ENCODE measurements around the gene ADARB1.

The ADARB1 gene

DNA sequence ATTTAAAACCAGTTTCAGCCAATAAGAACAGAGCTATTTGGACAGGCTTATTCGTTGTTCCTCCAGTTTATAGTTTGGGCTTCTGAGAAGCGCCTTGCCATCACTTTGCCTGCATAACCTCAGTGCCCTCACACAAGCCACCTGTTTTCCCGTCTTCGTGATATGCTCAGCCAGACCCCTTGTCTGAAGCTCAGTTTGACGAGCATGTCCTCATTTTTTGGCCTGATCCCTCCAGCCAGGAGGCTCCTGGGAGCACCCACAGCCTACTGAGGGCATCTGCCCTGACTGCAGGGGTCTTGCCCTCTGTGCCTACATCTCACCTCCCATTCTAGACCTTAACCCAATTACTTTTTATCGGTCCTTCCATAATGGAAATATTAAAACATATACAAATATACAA is 95.3 kb downstream of the ADARB1 start:
- DNase-seq (ENCODE audit: low read depth in 2 of 2): no peak

DNA sequence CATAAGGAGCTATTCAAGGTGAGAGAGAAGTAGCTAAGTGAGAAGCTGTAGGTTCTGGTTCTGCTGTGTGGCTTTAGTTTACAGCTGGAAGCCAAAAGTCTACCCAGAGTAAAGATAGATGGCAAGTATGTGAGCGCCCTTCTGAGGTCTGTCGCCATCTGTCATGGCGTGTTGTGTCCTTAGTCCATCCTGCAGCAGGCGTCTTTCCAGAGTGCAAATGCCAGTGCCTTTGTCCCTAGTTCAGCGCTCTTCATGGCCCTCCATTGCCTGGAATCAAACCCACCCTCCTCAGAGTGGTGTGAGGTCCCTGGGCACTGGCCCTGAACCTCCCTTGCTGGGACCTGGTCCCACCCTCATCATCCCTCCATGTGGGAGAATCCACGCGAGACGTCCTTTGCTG is 96.6 kb downstream of the ADARB1 start:
- no peak for DNase-seq (ENCODE audit: low read depth in 2 of 2)

DNA sequence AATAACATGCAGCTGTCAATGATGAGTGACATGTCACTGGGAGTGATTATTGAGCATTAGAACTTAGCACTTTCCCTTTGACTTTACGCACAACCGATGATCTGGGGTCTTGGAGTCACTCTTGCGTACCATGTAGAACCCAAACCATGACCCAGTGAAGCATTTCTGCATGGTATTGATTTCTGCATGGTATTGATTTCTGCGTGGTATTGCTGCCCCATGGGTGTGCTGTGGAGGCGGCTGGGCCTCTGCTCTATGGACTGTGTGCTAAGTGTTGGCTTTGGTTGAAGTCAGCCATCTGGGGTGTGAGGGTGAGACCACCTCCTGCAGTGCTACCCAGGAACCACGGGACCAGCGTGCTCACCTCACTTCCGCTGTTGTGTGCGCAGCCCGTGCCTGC is 98.0 kb downstream of the ADARB1 start:
- DNase-seq (ENCODE audit: low read depth in 2 of 2): no peak

DNA sequence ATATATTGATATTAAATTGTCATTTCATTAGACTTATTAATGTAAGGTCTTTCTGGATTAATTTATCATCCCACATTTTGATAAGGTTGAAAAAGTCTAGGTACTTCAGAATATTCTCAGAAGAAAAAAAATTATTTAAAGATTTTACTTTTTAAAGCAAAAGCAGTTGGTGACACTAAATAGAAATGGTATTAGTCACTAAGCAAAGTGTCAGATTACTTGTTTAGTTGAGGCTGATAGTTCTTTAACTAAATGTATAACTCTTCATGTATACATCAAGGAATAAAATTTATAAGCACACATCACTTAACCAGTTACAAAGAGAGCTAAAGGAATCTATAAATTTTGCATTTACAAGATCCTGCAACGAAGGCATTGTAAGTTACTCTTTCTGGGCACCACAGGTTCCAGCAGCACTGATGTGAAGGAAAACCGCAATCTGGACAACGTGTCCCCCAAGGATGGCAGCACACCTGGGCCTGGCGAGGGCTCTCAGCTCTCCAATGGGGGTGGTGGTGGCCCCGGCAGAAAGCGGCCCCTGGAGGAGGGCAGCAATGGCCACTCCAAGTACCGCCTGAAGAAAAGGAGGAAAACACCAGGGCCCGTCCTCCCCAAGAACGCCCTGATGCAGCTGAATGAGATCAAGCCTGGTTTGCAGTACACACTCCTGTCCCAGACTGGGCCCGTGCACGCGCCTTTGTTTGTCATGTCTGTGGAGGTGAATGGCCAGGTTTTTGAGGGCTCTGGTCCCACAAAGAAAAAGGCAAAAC is 101.1 kb downstream of the ADARB1 start:
- no peak for DNase-seq (ENCODE audit: low read depth in 2 of 2)

DNA sequence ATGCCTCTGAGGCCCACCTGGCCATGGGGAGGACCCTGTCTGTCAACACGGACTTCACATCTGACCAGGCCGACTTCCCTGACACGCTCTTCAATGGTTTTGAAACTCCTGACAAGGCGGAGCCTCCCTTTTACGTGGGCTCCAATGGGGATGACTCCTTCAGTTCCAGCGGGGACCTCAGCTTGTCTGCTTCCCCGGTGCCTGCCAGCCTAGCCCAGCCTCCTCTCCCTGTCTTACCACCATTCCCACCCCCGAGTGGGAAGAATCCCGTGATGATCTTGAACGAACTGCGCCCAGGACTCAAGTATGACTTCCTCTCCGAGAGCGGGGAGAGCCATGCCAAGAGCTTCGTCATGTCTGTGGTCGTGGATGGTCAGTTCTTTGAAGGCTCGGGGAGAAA is 101.8 kb downstream of the ADARB1 start:
- no peak for DNase-seq (ENCODE audit: low read depth in 2 of 2)

DNA sequence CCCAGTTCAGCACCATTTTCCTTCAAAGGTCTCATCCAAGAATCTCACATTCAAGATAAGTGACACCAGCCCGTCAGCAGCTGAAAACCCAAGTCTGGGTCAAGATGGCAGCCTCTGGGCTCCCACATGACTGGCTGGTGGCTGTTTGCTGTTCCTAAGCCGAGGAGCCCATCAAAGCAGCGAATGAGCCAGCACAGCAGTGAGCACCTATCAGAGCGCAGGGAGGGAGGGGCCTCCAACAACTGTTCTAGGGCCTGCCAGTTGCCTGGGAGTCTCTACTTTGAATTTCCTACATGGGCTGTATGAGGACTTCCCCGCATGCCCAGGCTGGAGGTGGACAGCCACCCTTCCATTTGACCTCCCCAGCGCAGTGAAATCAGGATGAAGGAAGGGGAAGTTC is 102.7 kb downstream of the ADARB1 start:
- no peak for DNase-seq (ENCODE audit: low read depth in 2 of 2)

DNA sequence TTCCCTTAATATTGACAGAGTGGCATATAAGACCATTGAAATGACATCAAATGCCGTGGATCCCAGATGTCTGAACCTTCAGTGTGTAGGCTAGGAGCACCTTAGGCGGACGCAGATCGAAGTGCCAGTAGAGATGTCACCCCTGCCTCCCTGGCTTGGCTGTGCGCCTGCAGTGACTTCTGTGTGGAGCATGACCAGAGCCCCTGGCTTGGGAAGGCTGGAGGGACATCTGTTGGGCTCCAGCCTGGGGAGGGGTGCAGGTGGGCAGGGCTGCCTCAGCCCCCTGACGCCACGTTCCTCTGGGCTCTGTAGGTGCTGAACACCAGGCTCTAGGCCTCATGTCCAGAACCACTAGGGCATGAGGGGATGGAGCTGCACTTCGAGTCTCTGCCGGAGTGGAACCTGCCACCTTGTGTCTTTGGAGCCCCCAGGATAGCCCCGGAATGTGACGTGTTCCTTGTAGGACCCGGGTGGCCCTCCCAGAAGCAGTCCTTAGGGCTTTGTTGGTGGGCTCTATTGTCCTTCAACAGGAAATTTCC is 103.8 kb downstream of the ADARB1 start:
- DNase-seq (ENCODE audit: low read depth in 2 of 2): no peak

DNA sequence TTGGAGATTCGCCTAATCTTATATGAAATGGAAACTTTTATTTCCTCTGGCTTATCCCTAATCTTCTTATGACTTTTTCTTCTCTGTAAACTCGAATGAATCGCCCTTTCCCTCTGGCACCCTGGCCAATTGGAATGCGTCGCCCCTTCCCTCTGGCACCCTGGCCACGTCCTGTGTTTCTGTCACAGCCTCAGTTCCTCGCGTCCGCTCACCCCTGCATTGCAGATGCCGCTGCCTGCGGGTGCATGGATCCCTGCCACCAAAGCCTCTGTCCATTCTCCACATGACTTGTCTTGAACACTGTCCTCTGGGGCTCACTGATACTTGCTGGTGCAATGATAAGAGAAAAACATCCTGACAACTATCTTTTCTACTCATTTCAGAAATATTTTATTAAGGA is 104.6 kb downstream of the ADARB1 start:
- no peak for DNase-seq (ENCODE audit: low read depth in 2 of 2)

DNA sequence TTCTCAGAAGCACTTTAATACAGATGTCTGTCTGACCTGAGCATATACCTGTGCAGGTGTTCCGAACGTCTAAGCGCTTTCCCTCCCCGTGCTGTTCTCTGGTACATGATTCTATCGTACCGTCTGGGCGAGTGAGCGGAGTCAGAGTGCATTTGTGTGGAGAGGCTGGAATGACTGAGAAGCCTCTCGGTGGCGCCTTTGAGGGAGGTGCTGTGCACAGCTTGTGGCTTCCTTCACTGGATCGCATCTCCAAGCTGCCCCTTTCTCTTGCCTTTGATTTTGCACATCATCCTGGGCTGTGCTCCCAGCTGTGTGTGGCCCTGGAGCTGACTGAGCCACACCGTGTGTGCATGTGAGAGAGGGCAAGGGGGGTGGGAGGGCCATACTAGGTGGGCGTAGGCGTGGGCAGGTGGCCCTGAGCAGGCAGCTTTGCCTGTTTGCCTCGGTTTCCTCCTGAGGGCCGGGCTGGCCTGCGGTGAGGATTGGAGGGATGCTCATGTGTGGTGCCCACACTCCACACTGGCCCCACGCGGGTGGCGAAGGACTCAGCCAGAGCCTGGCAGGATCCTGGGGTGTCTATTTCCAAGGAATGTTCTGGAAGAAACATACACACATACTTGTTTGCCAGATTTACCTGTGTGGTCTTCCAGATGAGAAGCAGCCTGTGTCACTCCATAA is 105.3 kb downstream of the ADARB1 start:
- DNase-seq (ENCODE audit: low read depth in 2 of 2): no peak

DNA sequence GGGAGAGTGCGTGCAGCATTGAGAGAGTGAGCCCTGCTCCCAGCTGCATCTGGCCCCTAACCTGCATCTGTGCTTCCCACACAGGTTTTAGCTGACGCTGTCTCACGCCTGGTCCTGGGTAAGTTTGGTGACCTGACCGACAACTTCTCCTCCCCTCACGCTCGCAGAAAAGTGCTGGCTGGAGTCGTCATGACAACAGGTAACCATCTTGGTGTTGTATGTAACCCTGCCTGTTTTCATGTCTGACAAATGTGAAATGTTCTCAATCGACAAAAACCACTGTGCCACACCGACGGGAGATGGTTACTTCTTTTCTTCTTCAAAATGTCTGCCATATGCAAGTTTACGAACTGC is 105.8 kb downstream of the ADARB1 start:
- DNase-seq (ENCODE audit: low read depth in 2 of 2): no peak

DNA sequence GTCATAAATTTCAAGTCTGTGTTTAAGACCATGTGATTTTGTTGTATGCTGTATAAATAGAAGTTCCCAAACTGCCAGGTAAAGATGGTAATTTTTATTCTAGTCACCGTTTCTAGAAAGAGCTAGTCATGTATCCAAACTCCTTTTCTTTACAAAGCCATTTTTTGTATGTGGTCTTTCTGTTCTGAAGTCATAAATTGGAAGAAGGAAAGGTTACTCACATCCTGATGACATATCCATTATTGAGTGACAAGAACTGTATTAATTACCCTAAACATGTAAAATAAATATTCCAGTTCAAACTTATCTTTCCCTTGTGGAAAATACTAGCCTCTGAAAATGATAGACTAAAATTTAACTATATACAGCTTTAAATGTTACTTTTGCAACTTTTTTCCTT is 108.6 kb downstream of the ADARB1 start:
- DNase-seq (ENCODE audit: low read depth in 2 of 2): no peak

DNA sequence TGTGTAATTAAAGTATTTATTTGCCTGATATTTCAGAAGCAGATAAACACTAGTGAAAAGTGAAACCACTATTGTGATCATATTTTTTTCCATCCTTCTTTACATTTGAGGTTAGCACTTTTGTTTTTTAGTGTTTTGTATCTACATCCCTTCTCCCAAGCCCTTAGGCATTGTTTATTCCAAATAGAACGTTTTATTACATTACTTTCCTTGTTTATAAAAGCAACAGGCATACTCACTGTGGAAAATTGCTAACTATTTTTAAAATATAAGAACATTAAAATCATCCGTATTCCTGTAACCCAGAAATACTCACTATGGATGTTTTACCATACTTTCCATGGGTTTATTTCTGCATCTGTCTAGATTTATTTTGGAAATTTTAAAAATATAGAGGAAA is 109.5 kb downstream of the ADARB1 start:
- no peak for DNase-seq (ENCODE audit: low read depth in 2 of 2)

DNA sequence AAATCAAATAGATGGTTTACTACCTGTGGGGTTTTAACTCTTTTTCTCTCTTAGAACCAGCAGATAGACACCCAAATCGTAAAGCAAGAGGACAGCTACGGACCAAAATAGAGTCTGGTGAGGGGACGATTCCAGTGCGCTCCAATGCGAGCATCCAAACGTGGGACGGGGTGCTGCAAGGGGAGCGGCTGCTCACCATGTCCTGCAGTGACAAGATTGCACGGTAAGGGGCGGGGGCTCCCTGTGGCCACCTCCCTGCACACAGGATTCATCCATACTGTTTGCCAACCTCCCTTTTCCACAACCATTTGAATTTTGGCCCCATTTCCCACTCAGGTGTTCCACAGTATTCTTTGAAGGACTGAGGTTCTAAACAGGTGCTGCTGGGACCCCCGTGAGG is 110.5 kb downstream of the ADARB1 start:
- DNase-seq (ENCODE audit: low read depth in 2 of 2): no peak

DNA sequence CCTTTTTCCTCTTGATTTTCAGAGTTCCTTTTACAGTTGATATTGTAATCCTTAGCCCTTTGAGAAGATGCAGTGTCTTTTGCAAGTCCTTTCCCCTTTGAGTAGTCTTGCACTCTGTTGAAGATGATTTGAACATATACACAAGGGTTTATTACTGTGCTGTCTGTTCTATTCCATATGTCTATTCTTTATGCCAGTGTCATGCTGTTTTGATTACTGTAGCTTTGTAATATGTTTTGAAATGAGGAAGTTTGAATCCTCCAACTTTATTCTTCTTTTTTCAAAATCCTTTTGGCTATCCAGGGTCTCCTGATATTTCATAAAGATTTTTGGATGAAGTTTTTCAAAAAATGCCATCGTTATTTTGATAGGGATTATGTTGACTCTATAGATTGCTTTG is 112.3 kb downstream of the ADARB1 start:
- no peak for DNase-seq (ENCODE audit: low read depth in 2 of 2)

DNA sequence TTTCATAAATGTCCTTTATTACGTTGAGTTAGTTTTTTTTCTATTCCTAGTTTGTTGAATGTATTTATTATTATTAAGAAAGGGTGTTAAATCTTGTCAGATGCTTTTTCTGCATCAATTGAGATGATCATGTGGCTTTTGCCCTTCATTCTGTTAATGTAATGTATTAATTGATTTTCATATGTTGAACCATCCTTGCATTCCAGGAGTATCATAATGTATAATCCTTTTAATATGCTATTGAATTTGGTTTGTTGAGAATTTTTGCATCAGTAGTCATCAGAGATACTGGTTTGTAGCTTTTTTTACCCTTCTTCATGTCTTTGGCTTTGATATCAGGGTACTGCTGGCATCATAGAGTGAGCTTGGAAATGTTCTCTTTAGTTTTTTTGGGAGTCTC is 113.3 kb downstream of the ADARB1 start:
- DNase-seq (ENCODE audit: low read depth in 2 of 2): no peak

DNA sequence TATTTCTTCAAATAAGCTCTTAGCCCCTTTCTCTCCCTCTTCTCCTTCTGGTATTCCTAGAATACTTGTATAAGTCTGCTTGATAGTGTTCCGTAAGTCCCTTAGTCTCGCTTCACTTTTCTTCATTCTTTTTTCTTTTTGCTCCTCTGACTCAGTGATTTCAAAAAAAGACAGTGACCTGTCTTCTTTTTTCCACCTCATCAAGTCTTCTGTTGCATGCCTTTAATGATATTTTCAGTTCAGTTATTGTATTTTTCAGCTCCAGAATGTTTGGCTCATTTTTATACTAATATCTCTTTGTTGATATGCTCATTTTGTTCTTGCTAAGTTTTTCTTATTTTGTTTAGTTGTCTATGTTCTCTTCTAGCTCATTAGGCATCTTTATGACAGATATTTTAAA is 115.6 kb downstream of the ADARB1 start:
- no peak for DNase-seq (ENCODE audit: low read depth in 2 of 2)

DNA sequence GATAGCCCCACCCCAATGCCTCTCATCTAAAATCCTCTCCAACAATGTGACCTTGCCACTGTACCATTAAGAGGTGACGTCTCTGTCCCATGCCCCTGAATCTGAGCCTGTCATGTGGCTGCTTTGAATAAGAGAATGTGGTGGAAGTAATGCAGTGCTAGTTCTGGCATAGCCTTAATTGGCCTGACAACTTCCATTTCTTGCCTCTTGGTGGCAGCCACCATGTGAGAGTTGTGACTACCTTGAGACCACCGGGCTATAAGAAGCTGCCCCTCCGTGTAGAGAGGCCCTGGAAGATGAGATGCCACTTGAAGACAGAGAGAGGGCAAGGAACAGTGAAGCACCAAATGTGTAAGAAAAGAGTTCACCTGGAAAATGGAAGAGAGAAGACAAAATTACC is 118.0 kb downstream of the ADARB1 start:
- no peak for DNase-seq (ENCODE audit: low read depth in 2 of 2)

DNA sequence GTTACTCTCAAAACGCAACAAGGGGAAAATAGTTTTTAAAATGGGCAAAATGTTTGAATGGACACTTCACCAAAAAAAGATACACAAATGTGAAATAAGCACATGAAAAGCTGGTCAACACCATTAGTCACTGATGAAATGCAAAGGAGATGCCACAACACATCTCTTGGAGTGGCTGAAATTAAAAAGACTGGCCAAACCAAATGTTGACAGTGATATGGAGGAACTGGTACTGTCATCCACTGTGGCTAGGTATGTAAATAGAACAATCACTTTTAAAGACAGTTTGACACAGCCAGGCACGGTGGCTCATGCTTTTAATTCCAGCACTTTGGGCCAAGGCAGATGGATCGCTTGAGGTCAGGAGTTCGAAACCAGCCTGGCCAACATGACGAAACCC is 122.2 kb downstream of the ADARB1 start:
- no peak for DNase-seq (ENCODE audit: low read depth in 2 of 2)

DNA sequence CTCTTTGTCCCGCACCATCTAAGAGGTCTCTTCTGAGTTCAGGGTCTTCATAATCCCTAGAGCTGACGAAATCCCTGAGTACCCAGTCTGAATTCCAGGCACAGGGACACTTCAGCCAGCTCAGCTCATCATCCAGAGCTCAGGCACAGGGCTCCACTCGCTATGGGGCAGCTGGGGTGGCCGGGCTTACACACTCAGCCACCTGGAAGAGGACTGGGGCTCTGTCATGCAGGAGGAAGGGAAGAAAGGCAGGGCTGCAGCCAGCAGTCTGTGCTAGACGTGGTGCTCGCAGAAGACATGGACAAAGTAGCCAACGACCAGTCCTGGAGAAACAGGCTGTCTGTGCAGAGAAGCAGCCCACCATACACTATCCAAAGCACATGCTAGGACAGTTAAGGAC is 124.8 kb downstream of the ADARB1 start:
- DNase-seq (ENCODE audit: low read depth in 2 of 2): no peak

DNA sequence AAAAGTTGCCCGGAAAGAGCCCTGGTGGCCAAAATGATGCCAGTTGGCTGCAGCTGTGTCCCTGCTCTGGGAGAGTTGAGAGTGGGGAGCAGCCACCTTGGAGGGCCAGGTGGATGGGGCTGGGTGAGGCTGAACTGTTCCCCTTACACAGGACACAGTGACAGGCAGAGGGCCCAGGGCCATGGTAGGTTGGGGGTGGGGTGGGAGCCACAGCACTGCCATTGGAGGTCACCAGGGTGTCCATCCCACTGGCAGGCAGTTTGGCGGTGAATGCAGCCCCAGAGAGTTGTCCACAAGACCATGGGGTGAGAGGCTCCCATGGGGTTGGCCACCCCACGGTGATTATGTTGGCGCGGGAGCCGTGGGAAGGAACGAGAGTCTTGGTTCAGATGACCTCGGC is 125.7 kb downstream of the ADARB1 start:
- no peak for DNase-seq (ENCODE audit: low read depth in 2 of 2)

DNA sequence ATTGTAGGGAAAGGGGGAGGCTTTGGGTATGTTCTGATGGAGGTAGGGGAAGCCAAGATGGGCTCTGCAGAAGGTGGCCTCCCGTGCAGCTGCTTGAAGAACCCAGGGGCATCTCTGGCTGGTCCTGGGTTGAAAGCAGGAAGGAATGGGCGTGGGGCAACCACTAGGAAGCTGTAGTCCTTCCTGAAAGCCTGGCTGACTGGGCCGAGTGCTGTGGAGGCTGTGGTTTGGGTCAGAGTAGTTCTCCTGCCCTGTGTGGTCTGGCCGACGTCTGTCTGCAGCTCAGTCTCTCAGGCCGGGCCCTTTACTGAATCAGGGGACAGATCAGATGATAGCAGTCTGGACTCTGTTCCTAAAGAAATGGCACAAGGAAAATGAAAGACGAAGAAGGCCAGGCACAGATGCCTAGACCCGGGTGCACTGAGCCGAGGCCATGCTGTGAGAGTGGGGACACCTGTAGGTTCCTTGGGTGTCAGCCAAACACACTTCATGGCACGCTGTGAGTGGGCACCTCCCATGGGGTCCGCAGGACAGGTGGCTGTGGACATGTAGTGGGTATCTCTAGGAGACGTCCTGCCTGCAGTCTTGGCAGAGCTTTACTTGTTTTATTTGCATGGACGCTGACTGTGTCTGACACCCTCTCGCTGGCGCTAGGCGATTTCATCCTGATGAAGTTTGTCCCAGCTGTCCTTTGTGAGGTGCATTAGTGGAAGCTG is 126.4 kb downstream of the ADARB1 start:
- DNase-seq (ENCODE audit: low read depth in 2 of 2): no peak

DNA sequence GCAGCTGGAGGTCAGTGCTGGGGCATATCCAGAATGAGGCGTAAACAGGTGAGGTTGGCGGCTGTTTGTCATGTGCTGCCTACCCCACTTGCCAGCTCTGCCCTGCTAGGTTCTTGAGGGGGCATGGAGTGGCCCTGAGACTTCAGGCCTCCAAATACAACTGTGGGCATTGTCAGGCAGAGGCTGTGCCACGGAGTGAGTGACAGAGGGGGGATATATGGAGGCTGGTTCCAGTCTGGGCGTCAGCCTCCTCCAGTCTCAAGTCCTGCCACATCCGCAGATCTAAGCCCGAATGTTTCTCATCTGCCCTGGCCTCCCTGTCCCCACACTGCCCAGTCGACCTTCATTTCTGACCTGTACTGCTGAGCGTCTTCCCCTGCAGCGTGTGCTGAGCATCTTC is 128.0 kb downstream of the ADARB1 start:
- DNase-seq (ENCODE audit: low read depth in 2 of 2): no peak

DNA sequence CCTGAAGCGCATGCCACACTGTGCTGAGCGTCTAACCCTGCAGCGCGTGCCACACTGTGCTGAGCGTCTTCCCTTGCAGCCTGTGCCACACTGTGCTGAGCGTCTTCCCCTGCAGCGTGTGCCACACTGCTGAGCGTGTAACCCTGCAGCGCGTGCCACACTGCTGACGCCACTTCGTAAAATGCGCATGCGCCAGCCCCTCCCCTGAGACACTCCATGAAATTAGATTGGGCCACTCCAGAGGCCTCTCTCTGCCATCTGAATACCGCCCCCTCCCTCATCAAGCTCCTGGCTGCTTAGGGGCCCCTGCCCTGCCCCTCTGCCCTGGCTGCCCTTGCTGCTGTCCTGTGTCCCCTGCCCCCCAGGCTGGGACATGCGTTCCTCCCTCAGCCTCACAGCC is 128.5 kb downstream of the ADARB1 start:
- DNase-seq (ENCODE audit: low read depth in 2 of 2): no peak
